Hepatocyte (in vitro differentiated cells): Measurements from ENCODE around the gene LACTBL1.

Source experiments
- EZH2phosphoT487 ChIP-seq: fragments of 200-600 bp; sonication (generic); IDR thresholded peaks from one replicate; pipeline ENCODE4 v1.6.1; 2018; ENCODE audit warnings: antibody characterized with exemption, mild to moderate bottlenecking, low read depth, moderate library complexity; ENCODE audit not compliant: unreplicated experiment, severe bottlenecking
- TF ChIP-seq, protein P1 (sequence below): fragments of 200-600 bp; sonication (generic); IDR thresholded peaks from 2 replicates; pipeline ENCODE4 v1.5.1; 2016; ENCODE audit warnings: antibody characterized with exemption, mild to moderate bottlenecking; ENCODE audit not compliant: poor library complexity

DNA sequence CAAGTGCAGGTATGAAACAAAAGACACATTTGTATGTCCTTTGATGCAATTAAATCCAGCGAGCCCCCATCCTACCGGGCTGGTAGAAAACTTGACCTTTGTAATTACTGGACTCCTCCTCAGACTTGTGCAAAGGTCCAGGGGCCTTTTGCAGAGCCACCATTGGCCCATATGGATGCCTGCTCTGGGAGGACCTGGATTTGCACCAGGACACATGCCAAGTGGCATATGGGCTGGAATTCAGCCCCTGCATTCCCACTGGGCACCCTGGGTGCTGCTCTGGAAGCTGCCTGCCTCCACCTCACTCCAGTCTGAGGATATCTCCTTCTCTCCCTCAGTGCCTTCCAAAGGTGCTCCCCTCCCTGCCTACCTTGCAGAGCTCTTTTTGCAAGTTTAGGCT is 36.0 kb downstream of the LACTBL1 start:
- TF ChIP-seq, protein P1, sequence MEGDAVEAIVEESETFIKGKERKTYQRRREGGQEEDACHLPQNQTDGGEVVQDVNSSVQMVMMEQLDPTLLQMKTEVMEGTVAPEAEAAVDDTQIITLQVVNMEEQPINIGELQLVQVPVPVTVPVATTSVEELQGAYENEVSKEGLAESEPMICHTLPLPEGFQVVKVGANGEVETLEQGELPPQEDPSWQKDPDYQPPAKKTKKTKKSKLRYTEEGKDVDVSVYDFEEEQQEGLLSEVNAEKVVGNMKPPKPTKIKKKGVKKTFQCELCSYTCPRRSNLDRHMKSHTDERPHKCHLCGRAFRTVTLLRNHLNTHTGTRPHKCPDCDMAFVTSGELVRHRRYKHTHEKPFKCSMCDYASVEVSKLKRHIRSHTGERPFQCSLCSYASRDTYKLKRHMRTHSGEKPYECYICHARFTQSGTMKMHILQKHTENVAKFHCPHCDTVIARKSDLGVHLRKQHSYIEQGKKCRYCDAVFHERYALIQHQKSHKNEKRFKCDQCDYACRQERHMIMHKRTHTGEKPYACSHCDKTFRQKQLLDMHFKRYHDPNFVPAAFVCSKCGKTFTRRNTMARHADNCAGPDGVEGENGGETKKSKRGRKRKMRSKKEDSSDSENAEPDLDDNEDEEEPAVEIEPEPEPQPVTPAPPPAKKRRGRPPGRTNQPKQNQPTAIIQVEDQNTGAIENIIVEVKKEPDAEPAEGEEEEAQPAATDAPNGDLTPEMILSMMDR: no peak
- TF ChIP-seq EZH2phosphoT487: no peak
